ENCODE data around the gene GALNT2. TPM values are rescaled to one million over a fixed set of nuclear protein-coding genes. Genes with fewer than 3 reads are reported as not detected.
A peak's percentile ranks its signal among the peaks of the same experiment; 100 is the strongest.

The GALNT2 gene
- total RNA-seq, 2 donors from 2014 or later: 47.4 to 67.3 TPM

- no peak for DNase-seq
- intact Hi-C loops (cut with DNase I): no loop called here
- H3K4me1 ChIP-seq: no peaks in the 10 kb centered on the region
- H3K9ac ChIP-seq (ENCODE audit: low read depth in 2 of 2, low read length in 2 of 2): peak overlapping the region; percentile 6 to 21
- H3K9me3 ChIP-seq: no peaks in the 10 kb centered on the region
- no peak for TF ChIP-seq CTCF (IDR thresholded peaks at IDR 0.05)
- no peaks in the 10 kb centered on the region for H3K36me3 ChIP-seq
- no peaks in the 10 kb centered on the region for H3K27me3 ChIP-seq
- H3K4me3 ChIP-seq: no peak overlapping the region
- H3K27ac ChIP-seq: peak overlapping the region; percentile 29
These were observed 45.7 kb downstream of the GALNT2 start for GRCh38 chr1:230112782-230113181.

- no peak for TF ChIP-seq CTCF (IDR thresholded peaks at IDR 0.05)
- Histone ChIP-seq H3K9me3 (no peaks in the 10 kb centered on the region), H3K27me3 (no peaks in the 10 kb centered on the region), H3K4me1 (no peaks in the 10 kb centered on the region), H3K4me3 (no peak overlapping the region), H3K27ac (peak overlapping the region; percentile 36), H3K9ac (ENCODE audit: low read depth in 2 of 2, low read length in 2 of 2) (peak overlapping the region; percentile 6 to 21), H3K36me3 (no peaks in the 10 kb centered on the region)
- DNase-seq: no peak
- intact Hi-C loops (cut with DNase I): no loop called here
These were observed 46.2 kb downstream of the GALNT2 start for GRCh38 chr1:230113235-230113592.

GRCh38 chr1:230113593-230114236 lies 46.7 kb downstream of the GALNT2 start:
- intact Hi-C loops (cut with DNase I): no loop called here

GRCh38 chr1:230114237-230114651 lies 47.2 kb downstream of the GALNT2 start:
- no peaks in the 10 kb centered on the region for H3K9me3 ChIP-seq
- no peaks in the 10 kb centered on the region for H3K27me3 ChIP-seq
- intact Hi-C loops (cut with DNase I): no loop called here
- H3K36me3 ChIP-seq: no peaks in the 10 kb centered on the region
- TF ChIP-seq CTCF (IDR thresholded peaks at IDR 0.05): no peak
- no peak for DNase-seq
- no peak overlapping the region for H3K4me3 ChIP-seq
- no peak overlapping the region for H3K27ac ChIP-seq
- H3K4me1 ChIP-seq: no peaks in the 10 kb centered on the region
- H3K9ac ChIP-seq (ENCODE audit: low read depth in 2 of 2, low read length in 2 of 2): no peak overlapping the region

More at GRCh38 chr1:230113593-230114236, 46.7 kb downstream of the GALNT2 start:
- Histone ChIP-seq H3K27me3 (no peaks in the 10 kb centered on the region), H3K4me1 (no peaks in the 10 kb centered on the region), H3K4me3 (no peak overlapping the region), H3K9me3 (no peaks in the 10 kb centered on the region), H3K9ac (ENCODE audit: low read depth in 2 of 2, low read length in 2 of 2) (no peak overlapping the region), H3K27ac (peak overlapping the region; percentile 36), H3K36me3 (no peaks in the 10 kb centered on the region)
- no peak for TF ChIP-seq CTCF (IDR thresholded peaks at IDR 0.05)
- no peak for DNase-seq

- Histone ChIP-seq H3K27me3 (no peaks in the 10 kb centered on the region), H3K9ac (ENCODE audit: low read depth in 2 of 2, low read length in 2 of 2) (no peak overlapping the region), H3K36me3 (no peaks in the 10 kb centered on the region), H3K4me1 (no peaks in the 10 kb centered on the region), H3K27ac (no peak overlapping the region), H3K9me3 (no peaks in the 10 kb centered on the region), H3K4me3 (no peak overlapping the region)
- no peak for TF ChIP-seq CTCF (IDR thresholded peaks at IDR 0.05)
- DNase-seq: no peak
- intact Hi-C loops (cut with DNase I): no loop called here
These were observed 50.7 kb downstream of the GALNT2 start for GRCh38 chr1:230117694-230118093.

All from colonic mucosa (tissue), 4 donors.